Raji (cell line): ENCODE data around the gene HSD17B4.

Source experiments
- POLR2A ChIP-seq: IDR thresholded peaks from 2 replicates; pipeline ENCODE4 v1.6.1; 2011; ENCODE audit warnings: low read depth, low read length, control low read depth; ENCODE audit not compliant: insufficient read depth

The HSD17B4 gene

DNA sequence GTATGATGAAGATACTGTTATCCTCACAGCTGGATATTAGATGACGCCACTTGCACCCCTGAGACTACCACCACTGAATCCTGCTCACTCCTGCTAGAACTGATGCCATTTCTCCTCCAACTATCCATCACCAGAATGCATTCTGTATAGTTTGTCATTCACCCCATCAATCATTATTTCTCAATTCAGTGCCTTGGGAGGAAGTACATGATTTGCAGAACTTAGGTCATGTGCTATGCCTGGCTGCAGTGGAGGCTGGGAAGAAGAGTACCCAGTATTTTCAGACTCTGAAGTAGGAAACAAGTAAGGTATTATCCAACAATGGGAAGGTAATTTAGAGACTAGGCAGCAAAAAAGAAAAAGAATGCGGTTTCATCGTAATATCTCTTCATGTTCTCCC is 26.2 kb upstream of the HSD17B4 start:
- TF ChIP-seq POLR2A: no peak

DNA sequence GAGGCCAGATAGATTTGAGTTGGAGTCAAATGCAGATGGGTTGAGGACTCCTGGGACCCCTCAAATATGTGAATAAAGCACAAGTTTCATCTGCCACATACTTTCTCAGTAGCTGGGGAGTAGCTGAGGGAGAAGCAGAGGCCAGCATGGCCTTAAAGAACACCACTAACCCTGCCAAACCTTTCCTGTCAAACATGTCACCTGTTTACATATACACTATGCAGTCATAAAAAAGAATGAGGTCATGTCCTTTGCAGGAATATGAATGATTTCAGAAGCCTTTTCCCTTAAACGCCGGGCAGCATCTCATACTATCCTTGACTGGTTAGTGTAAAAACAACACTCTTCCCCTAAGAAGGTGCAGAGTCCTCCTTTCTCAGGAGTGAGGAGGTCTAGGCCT is 25.2 kb upstream of the HSD17B4 start:
- TF ChIP-seq POLR2A: no peak

DNA sequence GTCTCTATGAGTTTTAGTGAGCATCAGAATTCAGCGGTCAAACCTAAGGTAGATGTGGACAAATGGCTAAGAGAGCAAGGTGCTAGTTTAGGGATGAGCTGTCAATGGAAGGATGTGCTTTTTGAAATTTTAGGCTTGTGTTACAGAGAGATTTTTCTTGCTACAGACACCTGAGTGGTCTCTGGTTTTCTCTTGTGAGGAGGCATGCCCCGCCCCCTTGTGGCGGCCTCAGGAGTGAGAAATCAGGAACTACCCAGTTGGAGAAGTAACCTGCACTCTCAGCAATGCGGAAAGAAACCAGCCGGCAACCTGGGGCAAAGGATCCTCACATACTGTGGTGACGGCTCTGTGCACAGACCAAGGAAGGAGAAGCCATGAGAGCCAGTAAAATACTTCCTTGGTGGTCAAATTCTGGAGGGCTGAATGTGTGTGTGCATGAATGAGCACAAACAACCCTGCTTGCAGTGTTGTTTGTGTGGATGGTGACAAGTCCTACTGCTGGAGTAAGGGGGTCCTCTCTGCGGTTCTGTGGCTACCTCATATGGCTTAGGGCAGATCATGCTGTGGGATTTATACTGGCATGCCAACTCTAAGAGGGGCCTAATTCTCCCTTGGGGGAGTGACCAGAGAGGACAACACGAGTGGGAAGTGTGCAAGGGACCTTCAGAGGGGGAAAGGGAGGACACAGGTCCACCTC is 16.7 kb upstream of the HSD17B4 start:
- no peak for TF ChIP-seq POLR2A

DNA sequence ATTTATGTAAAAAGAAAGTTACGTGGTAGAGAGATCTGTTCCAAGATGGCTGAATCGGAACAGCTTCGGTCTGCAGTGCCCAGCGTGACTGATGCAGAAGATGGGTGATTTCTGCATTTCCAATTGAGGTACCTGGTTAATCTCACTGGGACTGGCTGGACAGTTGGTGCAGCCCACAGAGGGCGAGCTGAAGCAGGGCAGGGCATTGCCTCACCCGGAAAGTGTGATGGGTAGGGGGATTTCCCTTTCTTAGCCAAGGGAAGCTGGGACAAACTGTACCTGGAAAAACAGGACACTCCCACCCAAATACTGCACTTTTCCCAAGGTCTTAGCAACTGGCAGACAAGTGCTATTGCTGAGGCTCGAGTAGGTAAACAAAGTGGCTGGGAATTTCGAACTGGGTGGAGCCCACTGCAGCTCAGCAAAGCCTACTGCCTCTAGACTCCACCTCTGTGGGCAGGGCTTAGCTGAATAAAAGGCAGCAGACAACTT is 13.1 kb upstream of the HSD17B4 start:
- no peak for TF ChIP-seq POLR2A

DNA sequence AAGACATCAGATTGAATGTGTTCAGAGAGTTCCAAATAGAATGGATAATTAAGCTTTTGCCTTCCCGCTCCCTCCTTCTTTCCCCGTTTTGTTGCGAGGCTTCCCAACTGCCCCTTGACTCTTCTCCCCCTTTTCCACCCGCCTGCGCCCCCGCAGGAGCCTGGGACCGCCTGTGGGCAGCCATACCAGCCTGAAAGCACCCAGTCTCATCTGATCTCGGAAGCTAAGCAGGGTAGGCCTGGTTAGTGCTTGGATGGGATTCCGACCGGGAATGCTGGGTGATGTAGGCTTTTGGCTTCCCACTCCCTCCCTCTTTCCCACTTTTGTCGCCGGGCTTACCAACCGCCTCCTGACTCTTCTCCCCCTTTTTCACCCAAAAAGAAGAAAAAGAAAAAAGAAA is 6.8 kb upstream of the HSD17B4 start:
- no peak for TF ChIP-seq POLR2A

DNA sequence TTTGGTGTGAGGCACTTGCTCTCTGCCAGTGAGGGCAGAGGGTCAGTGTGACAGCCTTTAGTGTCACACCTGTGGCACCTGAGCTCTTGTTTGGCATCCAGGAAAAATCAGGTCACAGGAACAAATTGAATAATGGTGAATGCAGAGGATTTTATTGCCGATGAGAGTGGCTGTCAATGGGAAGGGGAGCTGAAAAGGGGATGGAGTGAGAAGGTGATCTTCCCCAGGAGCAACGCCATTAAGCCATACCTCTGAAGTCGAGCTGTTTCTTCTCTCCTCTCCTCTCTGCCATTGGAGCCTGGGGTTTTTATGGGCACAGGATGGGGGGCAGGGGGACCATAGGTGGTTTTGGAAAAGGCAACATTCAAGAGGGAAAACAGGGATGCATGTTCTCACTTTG is 2.4 kb upstream of the HSD17B4 start:
- TF ChIP-seq POLR2A: no peak

DNA sequence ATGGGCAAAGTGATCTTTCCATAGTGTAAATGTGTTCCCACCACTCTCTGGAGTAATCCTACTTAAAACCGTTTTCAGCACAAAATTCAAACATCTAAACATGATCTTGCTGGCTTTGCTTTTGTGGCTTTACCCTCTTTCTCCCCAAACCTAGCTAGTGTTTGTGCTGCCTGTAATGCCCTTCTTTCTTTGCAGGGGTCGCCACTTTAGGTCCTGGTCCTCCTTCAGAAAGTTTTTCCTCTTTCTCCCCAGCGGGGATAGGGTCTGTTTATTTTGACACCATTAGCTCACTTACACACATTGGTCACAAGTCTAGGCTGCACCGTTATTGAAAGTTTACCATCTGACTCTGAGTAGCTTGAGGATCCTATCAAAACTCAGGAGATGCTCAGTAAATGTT is 736 bp upstream of the HSD17B4 start:
- no peak for TF ChIP-seq POLR2A

DNA sequence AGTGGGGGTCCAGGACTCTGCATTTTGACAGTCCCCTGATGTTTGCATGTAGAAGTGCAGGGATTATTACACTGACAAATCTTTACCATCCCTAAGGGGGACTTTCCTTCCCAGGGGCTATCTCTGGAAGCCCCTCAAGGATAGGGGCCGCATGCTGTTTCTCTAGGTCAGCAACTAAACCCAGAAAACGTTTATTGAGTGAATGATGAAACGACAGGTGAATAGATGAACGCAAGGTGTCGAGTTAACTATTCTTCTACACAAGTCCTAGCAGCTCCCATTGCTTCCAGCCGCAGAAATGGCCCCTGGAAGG is 281 bp upstream of the HSD17B4 start:
- TF ChIP-seq POLR2A: no peak

DNA sequence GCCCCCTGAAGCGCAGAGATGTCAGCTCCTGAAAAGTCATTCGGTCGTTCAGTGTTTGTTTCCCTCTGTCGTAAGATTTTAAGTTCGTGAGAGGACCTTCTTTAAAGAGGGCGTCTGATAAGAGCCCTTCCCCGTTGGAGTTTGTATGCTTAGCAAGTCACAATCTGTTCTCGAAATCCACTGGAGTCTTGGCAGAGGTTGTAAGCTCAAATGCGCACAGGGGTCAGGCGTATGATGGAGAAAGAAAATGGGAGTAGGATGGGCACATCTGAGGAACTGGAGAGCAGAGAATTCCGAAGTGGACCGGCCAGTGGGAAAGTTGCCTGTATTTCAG is 710 bp downstream of the HSD17B4 start:
- no peak for TF ChIP-seq POLR2A

DNA sequence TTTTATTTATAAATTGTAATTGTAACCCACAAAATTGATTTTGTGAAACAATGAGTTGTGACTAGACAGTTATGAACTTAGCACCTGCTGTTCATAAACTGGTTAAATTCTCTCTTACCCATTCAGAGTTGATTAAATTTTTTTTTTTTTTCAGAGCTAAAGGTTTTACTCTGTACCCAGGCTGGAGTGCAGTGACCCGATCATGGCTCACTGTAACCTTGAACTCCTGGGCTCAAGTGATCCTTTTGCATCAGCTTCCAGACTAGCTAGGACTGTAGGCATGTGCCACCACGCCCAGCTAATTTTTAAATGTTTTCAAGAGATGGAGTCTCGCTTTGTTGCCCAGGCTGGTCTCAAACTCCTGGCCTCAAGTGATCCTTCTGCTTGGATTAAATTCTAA is 1.9 kb downstream of the HSD17B4 start:
- no peak for TF ChIP-seq POLR2A

DNA sequence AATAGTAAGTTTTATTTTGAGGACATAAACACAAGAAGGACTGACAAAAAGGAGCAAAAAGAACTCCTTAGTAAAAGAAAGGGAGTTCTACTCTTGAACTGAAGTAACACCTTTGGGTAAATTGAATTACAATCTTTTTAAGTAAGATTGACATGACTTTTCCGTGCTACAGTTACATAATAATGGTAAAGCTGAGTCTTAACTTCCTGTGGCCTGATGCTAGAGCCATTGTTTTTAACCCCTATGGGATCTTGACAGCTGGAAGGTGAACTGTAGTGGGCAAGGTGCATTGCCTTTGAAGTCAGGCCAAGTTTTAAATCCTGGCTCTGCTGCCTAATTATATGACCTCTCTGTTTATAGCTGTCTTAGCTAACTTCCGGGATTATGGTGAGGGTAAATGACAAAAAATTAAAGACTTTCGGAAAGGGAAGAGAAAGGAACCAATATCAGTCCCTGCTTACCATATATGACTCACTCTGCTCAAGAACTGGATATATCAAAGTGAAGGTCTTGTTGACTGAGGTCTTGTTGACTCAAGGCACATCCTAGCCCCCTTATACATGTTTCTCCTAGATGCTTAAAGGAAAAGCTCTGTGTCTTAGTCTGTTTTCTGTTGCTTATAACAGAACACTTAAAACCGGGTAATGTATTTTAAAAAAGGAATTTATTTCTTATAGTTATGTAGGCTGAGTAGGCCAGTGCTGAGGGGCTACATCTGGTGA is 6.8 kb downstream of the HSD17B4 start:
- TF ChIP-seq POLR2A: no peak

DNA sequence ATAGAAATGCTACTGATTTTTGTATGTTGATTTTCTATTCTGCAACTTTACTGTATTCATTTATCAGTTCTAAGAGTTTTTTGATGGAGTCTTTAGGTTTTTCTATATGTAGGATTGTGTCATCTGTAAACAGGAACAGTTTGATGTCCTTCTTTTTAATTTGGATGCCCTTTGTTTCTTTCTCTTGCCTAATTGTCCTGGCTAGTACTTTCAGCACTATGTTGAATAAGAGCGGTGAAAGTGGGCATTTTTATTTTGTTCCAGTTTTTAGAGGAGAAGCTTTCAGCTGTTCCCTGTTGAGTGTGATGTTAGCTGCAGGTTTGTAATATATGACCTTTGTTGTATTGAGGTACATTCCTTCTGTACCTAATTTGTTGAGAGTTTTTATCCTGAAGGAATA is 13.3 kb downstream of the HSD17B4 start:
- no peak for TF ChIP-seq POLR2A

DNA sequence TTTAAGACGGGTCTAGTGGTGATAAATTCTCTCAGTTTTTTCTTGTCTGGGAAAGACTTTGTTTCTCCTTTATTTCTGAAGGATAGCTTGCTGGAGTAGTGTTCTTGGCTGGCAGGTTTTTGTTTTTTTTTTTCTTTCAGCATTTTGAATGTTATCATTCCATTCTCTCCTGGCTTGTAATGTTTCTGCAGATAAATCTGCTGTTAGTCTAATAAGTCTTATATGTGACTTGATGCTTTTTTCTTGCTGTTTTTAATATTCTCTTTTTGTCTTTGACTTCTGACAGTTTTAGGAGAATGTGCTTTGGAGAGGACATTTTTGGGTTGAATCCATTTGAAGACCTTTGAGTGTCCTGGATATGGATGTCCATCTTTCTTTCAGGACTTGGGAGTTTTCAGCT is 16.0 kb downstream of the HSD17B4 start:
- TF ChIP-seq POLR2A: no peak

DNA sequence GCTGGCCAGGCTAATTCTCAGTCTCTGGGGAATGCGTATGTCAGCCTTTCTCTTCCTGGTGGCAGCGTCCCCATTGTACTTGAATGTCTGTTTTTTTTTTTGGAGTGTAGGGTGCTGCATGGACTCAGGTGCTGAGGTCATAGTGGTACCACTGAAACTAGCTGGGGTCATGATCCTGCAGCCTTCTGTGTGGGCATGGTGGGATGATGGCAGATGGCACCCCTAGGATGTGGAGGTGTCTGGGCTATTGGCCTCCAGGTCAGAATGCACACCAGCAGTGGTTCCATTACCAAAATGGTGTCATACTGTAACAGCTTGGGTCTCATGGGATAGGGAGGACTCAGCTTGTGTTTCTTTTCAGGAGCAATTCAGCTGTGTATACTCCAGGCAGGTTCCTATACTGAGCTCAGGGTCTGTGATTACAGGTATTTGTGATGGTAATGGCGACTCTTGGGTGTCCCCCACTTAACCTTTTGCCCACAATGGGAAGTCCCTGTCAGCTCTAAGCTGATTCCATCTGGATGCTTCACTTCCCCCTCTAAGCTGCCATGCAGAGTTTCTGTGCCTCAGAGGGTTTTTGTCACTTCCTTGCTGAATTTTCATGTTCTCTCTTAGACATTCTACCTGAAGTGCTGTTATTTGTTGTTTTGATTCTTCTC is 17.9 kb downstream of the HSD17B4 start:
- TF ChIP-seq POLR2A: no peak

DNA sequence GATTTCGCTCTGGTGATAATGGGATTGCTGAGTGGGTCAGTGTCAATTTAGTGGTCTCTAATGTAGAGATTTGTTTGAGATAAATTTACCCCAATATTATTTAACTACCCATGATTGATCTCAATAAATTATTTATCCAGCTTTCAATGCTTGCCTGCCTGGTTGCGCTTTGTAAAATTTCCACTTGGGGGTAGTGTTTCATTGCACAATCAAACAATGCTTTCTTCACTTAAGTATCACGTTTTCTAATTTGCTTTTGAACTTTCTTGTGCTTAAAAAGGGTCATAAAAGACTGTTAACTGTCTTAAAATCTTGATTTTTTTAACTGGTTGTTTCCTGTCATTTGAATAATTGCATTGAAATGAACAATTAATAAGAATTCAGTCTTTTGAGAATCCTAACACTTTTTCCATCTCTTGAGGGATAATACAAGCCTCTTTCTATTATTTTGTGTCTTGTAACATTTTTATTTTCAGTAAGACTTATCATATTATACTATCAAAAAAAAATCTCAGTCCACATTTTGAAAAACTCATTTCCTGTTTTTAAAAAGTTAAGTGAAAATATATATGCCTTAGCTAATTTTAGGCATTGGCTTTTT is 18.7 kb downstream of the HSD17B4 start:
- no peak for TF ChIP-seq POLR2A

DNA sequence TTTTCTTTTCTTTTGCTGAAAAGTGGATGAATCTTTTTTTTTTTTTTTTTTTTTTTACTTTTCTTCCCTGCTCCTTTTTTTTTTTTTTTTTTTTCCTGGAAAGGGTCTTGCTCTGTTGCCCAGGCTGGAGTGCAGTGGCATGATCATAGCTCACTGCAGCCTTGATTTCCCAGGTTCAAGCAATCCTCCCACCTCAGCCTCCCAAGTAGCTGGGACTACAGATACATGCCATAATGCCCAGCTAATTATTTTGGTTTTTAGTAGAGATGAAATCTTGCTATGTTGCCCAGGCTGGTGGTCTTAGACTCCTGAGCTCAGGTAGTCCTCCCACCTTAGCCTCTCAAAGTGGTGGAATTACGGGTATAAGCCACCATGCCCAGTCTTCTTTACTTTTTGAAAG is 20.9 kb downstream of the HSD17B4 start:
- no peak for TF ChIP-seq POLR2A

DNA sequence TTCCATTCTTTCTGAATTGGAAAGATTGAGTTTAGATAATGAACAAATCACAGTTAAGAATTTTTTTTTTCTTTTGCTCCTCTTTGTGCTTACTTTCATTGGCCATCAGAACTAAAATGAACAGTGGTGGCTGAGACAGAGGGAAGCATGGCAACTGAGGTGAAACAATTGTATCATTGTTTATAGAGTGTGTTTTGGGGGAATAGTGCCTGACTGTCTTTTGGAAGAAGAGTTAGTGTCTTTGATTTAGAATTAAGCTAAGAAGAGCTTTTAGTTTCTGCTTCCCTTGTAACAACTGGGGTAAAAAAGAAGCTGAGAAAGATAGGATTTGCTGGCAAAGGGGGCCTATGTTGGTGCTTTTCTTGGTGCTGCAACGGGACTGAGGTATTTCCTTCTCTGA is 24.0 kb downstream of the HSD17B4 start:
- TF ChIP-seq POLR2A: no peak

DNA sequence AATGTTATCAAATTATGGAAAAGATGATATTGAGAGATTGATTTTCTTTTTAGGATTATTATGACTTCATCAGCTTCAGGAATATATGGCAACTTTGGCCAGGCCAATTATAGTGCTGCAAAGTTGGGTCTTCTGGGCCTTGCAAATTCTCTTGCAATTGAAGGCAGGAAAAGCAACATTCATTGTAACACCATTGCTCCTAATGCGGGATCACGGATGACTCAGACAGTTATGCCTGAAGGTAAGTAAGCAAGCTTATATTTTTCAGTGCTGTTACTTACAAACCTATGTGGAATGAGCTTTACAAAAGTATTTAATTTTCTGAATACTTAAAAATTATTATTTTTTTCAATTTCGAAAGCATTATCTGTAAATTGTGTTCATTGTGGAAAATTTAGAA is 26.5 kb downstream of the HSD17B4 start:
- TF ChIP-seq POLR2A: no peak
